Fibroblast of lung (primary cell): Measurements from ENCODE around the gene GABBR2.

ENCODE experiments used
- EZH2 ChIP-seq: IDR thresholded peaks from 2 replicates; pipeline ENCODE4 v1.5.1; 2012; ENCODE audit warnings: low read length, control low read depth, mild to moderate bottlenecking; ENCODE audit errors: missing control alignments
- TF ChIP-seq, protein P1 (sequence below), 2 donors: IDR thresholded peaks in 1 of 2; conservative IDR thresholded peaks in 1 of 2; 1 replicate in 1 of 2; 2 replicates in 1 of 2; pipeline ENCODE4 v1.5.1; 2011 to 2012; ENCODE audit warnings: low read length in 2 of 2, control low read depth in 1 of 2, inconsistent platforms in 1 of 2, low read depth in 1 of 2, mild to moderate bottlenecking in 1 of 2

GRCh38 chr9:98575379-98576346, 133.1 kb downstream of the GABBR2 start:
- TF ChIP-seq EZH2: no peak
- TF ChIP-seq, protein P1, sequence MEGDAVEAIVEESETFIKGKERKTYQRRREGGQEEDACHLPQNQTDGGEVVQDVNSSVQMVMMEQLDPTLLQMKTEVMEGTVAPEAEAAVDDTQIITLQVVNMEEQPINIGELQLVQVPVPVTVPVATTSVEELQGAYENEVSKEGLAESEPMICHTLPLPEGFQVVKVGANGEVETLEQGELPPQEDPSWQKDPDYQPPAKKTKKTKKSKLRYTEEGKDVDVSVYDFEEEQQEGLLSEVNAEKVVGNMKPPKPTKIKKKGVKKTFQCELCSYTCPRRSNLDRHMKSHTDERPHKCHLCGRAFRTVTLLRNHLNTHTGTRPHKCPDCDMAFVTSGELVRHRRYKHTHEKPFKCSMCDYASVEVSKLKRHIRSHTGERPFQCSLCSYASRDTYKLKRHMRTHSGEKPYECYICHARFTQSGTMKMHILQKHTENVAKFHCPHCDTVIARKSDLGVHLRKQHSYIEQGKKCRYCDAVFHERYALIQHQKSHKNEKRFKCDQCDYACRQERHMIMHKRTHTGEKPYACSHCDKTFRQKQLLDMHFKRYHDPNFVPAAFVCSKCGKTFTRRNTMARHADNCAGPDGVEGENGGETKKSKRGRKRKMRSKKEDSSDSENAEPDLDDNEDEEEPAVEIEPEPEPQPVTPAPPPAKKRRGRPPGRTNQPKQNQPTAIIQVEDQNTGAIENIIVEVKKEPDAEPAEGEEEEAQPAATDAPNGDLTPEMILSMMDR (conservative IDR thresholded peaks at IDR 0.05 in 1 of 2, IDR thresholded peaks at IDR 0.05 in 1 of 2; ENCODE audit: low read depth in 1 of 2, low read length in 2 of 2): no peak
